Transverse colon (tissue), 4 donors: Measurements from ENCODE around the gene MARK2. TPM values are rescaled to one million over a fixed set of nuclear protein-coding genes. Genes with fewer than 3 reads are reported as not detected.

Source experiments
- DNase-seq: peaks from one replicate; pipeline ENCODE4 v3.0.0-alpha.2; 2019
- H3K27ac ChIP-seq, 4 donors: fragments of 200-600 bp; sonication (generic); 2 replicates each; pipeline ENCODE4 v1.5.1; 2016 to 2018; ENCODE audit warnings: inconsistent platforms in 4 of 4
- H3K27me3 ChIP-seq: fragments of 200-600 bp; sonication (generic); 2 replicates; pipeline ENCODE4 v1.5.1; 2017; ENCODE audit warnings: inconsistent platforms
- H3K36me3 ChIP-seq, 4 donors: fragments of 200-600 bp; sonication (generic); 2 replicates each; pipeline ENCODE4 v1.5.1; 2017 to 2019; ENCODE audit warnings: inconsistent platforms in 4 of 4
- H3K4me1 ChIP-seq, 4 donors: fragments of 200-600 bp; sonication (generic); 2 replicates each; pipeline ENCODE4 v1.5.1; 2017 to 2020; ENCODE audit warnings: inconsistent platforms in 4 of 4
- H3K4me3 ChIP-seq, 4 donors: fragments of 200-600 bp; sonication (generic); 1 replicate in 1 of 4; 2 replicates in 3 of 4; pipeline versions ENCODE4 v1.5.1 to v1.6.1; 2017 to 2019; ENCODE audit warnings: inconsistent platforms in 4 of 4
- H3K9me3 ChIP-seq, 2 donors: fragments of 200-600 bp; sonication (generic); 2 replicates each; pipeline ENCODE4 v1.5.1; 2017 to 2019; ENCODE audit warnings: inconsistent platforms in 2 of 2
- EP300 ChIP-seq: sonication (generic); formaldehyde crosslinking; IDR thresholded peaks from one replicate; pipeline ENCODE4 v1.6.1; 2017; ENCODE audit warnings: antibody characterized with exemption, low read depth
- POLR2A ChIP-seq: fragments of 450-650 bp; IDR thresholded peaks from one replicate; pipeline ENCODE4 v1.6.1; 2016; ENCODE audit warnings: antibody characterized with exemption, mild to moderate bottlenecking, moderate library complexity
- POLR2AphosphoS5 ChIP-seq, 3 donors: sonication (generic); formaldehyde crosslinking; IDR thresholded peaks; one replicate each; pipeline ENCODE4 v1.6.1; 2016; ENCODE audit warnings: antibody characterized with exemption in 3 of 3
- WGBS, 2 donors: methylation state at CpG; one replicate each; pipeline ENCODE4 v1.1.5; 2018; ENCODE audit warnings: low coverage in 1 of 2; 5-methylcytosine and 5-hydroxymethylcytosine counted together
- in situ Hi-C, 4 donors: fragments of 200-750 bp; cut with MboI; loops; one replicate each; pipeline versions ENCODE4 v1.15.0 to v1.15.1; 2017; ENCODE audit warnings: low sequenced_read_pairs in 3 of 4, low pct_ligation_motif_present in 1 of 4, low pct_unique_long_range_greater_than_20kb in 1 of 4
- intact Hi-C: fragments of 100-400 bp; cut with DNase I; formaldehyde crosslinking; loops from one replicate; pipeline ENCODE4 v1.15.1; 2023; ENCODE audit warnings: low total_unique reads
- total RNA-seq, 4 donors: library from RNA; depleted of rRNA; stranded (reverse); fragments of >200 nt; gene quantifications; one replicate each; pipeline ENCODE4 v1.1.0, GENCODE V29; 2016
- TF ChIP-seq, protein P1 (sequence below), 5 experiments: fragments of 200-600 bp in 3 of 5; fragments of 450-650 bp in 2 of 5; sonication (generic) in 3 of 5; IDR thresholded peaks; 1 replicate in 2 of 5; 2 replicates in 3 of 5; pipeline ENCODE4 v1.5.1; 2016 to 2017; ENCODE audit warnings: antibody characterized with exemption in 5 of 5, inconsistent platforms in 3 of 5, mild to moderate bottlenecking in 2 of 5, moderate library complexity in 1 of 5

The MARK2 gene
- total RNA-seq, 4 donors from 2014 or later: 33.0 to 106 (median 77.8) TPM

DNA sequence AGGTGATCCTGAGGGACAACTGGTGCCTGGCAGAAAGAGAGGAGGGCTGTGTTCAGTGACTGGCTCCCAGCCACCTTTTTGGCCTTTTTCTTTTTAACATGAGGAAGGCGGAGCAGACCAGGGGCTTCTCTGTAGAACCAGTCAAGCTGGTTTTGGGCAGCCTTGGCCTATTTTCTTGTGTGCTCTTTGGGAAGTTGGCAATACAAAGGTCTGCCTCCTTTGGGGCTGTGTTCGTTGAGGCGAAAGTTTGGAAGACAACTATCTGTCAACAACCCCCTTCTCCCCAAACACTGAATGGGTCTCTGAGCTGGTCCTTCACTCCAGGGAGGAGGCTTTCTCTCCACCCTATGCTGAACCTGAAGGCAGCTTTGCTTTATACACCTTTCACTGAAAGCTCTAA, 8.5 kb downstream of the MARK2 start:
- H3K36me3 ChIP-seq: peaks cover 0 to 6% (median 0%) of the 10 kb centered on the region in 4 donors
- H3K4me1 ChIP-seq: peaks cover 26 to 79% (median 36%) of the 10 kb centered on the region in 4 donors
- no peaks in the 10 kb centered on the region for H3K27me3 ChIP-seq
- no peak for DNase-seq
- intact Hi-C loops: loop anchor here (5.0 kb wide), 1 partner anchor 75 kb away; no protein-coding TSS in a partner anchor
- 55% methylated on average over 3 of the region's 3 CpGs; no CpG with 5 or more reads in 1 of the 2 donors for WGBS, 2 donors
- no peak for TF ChIP-seq EP300
- TF ChIP-seq, protein P1, sequence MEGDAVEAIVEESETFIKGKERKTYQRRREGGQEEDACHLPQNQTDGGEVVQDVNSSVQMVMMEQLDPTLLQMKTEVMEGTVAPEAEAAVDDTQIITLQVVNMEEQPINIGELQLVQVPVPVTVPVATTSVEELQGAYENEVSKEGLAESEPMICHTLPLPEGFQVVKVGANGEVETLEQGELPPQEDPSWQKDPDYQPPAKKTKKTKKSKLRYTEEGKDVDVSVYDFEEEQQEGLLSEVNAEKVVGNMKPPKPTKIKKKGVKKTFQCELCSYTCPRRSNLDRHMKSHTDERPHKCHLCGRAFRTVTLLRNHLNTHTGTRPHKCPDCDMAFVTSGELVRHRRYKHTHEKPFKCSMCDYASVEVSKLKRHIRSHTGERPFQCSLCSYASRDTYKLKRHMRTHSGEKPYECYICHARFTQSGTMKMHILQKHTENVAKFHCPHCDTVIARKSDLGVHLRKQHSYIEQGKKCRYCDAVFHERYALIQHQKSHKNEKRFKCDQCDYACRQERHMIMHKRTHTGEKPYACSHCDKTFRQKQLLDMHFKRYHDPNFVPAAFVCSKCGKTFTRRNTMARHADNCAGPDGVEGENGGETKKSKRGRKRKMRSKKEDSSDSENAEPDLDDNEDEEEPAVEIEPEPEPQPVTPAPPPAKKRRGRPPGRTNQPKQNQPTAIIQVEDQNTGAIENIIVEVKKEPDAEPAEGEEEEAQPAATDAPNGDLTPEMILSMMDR (IDR thresholded peaks at IDR 0.05): no peak
- TF ChIP-seq POLR2A: no peak
- no peak for TF ChIP-seq POLR2AphosphoS5 (IDR thresholded peaks at IDR 0.05)
- in situ Hi-C loops: loop anchor here in 1 of 4 donors (25.0 kb wide), 1 partner anchor 315 kb away; the partner anchor contains the start of gene MACROD1
- H3K9me3 ChIP-seq: no peaks in the 10 kb centered on the region
- no peak overlapping the region for H3K4me3 ChIP-seq
- H3K27ac ChIP-seq: peak overlapping the region; percentile 5 to 55 (median 44)

DNA sequence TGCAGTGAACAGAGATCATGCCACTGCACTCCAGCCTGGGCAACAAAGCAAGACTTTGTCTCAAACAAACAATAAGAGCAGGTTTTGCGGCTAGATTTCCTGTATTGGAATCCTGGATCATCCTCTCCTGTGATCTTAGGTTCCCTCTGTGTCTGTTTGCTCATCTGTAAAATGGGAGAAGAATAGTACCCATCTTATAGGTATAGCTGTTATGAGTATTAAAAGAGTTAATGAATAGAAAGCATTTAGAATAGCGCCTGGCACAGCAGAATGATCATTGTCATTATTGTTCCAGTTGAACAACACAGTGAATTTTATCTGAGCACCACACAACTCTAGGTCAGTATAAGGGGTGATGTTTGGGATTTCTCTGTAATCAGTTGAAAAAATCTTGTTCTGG, 10.8 kb downstream of the MARK2 start:
- Histone ChIP-seq H3K36me3 (no peaks in the 10 kb centered on the region), H3K27me3 (no peaks in the 10 kb centered on the region), H3K4me1 (peaks cover 16 to 57% (median 27%) of the 10 kb centered on the region in 4 donors), H3K4me3 (no peak overlapping the region), H3K9me3 (no peaks in the 10 kb centered on the region), H3K27ac (no peak overlapping the region)
- 75 to 94% methylated on average over 1 to 2 of the region's 2 CpGs for WGBS, 2 donors
- in situ Hi-C loops (loop anchor here in 1 of 4 donors (25.0 kb wide), 1 partner anchor 313 kb away; the partner anchor contains the start of gene MACROD1), intact Hi-C loops (loop anchor here (5.0 kb wide), 1 partner anchor 73 kb away; no protein-coding TSS in a partner anchor)
- DNase-seq: no peak
- no peak for TF ChIP-seq POLR2AphosphoS5 (IDR thresholded peaks at IDR 0.05)
- TF ChIP-seq, protein P1 (IDR thresholded peaks at IDR 0.05): no peak
- no peak for TF ChIP-seq EP300
- TF ChIP-seq POLR2A: no peak

DNA sequence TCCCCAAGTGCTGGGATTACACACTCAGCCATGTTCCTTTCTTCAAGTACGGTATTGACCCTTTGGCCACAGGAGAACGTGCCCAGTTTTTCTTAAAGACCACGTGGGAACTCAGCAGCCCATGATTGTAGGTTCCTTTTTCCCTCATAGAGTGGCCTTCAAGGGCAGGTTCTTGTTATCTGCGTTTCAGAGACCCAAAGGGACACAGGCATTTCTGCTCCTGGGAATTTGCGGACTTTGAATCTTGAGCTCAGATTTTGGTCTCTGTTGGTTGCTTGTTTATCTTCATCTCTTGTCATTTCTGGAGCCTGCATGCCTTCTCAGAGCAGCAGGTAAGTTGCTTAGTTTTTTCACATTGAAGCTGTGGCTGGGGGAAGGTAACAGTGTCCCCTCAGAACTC, 12.0 kb downstream of the MARK2 start:
- no peak overlapping the region for H3K4me3 ChIP-seq
- 70 to 79% methylated on average over 2 to 5 of the region's 5 CpGs for WGBS, 2 donors
- H3K27ac ChIP-seq: peak overlapping the region in 3 of 4 donors; percentile 38 to 65 (median 48)
- no peaks in the 10 kb centered on the region for H3K9me3 ChIP-seq
- H3K27me3 ChIP-seq: no peaks in the 10 kb centered on the region
- H3K4me1 ChIP-seq: peaks cover 16 to 57% (median 32%) of the 10 kb centered on the region in 4 donors
- TF ChIP-seq, protein P1 (IDR thresholded peaks at IDR 0.05): no peak
- TF ChIP-seq EP300: no peak
- TF ChIP-seq POLR2AphosphoS5 (IDR thresholded peaks at IDR 0.05): no peak
- TF ChIP-seq POLR2A: no peak
- H3K36me3 ChIP-seq: no peaks in the 10 kb centered on the region
- in situ Hi-C loops (no loop called here), intact Hi-C loops (no loop called here)
- DNase-seq: no peak

DNA sequence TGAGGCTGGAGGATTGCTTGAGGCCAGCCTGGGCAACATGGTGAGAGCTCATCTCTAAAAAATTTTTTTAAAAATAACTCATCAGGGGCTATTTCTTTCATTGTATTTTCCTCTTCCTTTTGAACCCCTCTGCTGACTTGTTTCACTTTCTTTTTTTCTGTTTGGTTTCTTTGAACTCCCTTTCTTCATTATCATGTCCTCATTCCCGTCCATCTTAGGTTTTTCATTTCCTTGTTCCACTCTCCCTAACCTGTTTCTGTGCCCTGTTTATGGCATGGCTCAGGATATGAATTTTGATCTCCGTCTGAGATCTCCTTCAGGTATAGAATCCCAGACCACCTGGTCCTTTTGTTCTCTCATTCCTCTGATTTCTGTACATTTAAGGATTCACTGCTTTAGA, 12.5 kb downstream of the MARK2 start:
- Histone ChIP-seq H3K4me1 (peaks cover 16 to 58% (median 33%) of the 10 kb centered on the region in 4 donors), H3K36me3 (no peaks in the 10 kb centered on the region), H3K4me3 (no peak overlapping the region), H3K27me3 (no peaks in the 10 kb centered on the region), H3K27ac (peak overlapping the region in 3 of 4 donors; percentile 38 to 65 (median 48)), H3K9me3 (no peaks in the 10 kb centered on the region)
- intact Hi-C loops: no loop called here
- in situ Hi-C loops: no loop called here
- 22 to 30% methylated on average over 2 of the region's 2 CpGs for WGBS, 2 donors
- TF ChIP-seq, protein P1 (IDR thresholded peaks at IDR 0.05): no peak
- TF ChIP-seq POLR2A: no peak
- no peak for TF ChIP-seq EP300
- no peak for TF ChIP-seq POLR2AphosphoS5 (IDR thresholded peaks at IDR 0.05)
- DNase-seq: no peak
